Lung (tissue), 12 donors: ENCODE data around the gene ZDHHC21. TPM values are rescaled to one million over a fixed set of nuclear protein-coding genes. Genes with fewer than 3 reads are reported as not detected.

ENCODE experiments used
- ATAC-seq: fragments of 200-7000 bp; cut with Tn5 transposase; one replicate; pipeline ENCODE4 v1.9.1; 2020; ENCODE audit warnings: moderate number of reproducible peaks; ENCODE audit not compliant: insufficient read depth, low FRiP score
- DNase-seq, 3 donors: peaks; one replicate each; pipeline ENCODE4 v3.0.0-alpha.2; 2013 to 2017
- H3K27ac ChIP-seq, 2 donors: one replicate each; pipeline ENCODE4 v1.5.1; 2013; ENCODE audit warnings: mild to moderate bottlenecking in 2 of 2, moderate library complexity in 2 of 2, control low read depth in 1 of 2, inconsistent platforms in 1 of 2, low read depth in 1 of 2, low read length in 1 of 2
- H3K27me3 ChIP-seq, 3 donors: one replicate each; pipeline ENCODE4 v1.5.1; 2013; ENCODE audit warnings: low read length in 2 of 3; ENCODE audit not compliant: control insufficient read depth in 3 of 3, insufficient read depth in 3 of 3
- H3K36me3 ChIP-seq, 4 donors: one replicate each; pipeline ENCODE4 v1.5.1; 2013; ENCODE audit warnings: low read length in 4 of 4, mild to moderate bottlenecking in 1 of 4, moderate library complexity in 1 of 4; ENCODE audit not compliant: control insufficient read depth in 4 of 4, insufficient read depth in 4 of 4
- H3K4me1 ChIP-seq, 5 donors: one replicate each; pipeline ENCODE4 v1.5.1; 2013; ENCODE audit warnings: low read length in 5 of 5, mild to moderate bottlenecking in 2 of 5, moderate library complexity in 1 of 5; ENCODE audit not compliant: control insufficient read depth in 5 of 5, insufficient read depth in 5 of 5
- H3K4me3 ChIP-seq: one replicate; pipeline ENCODE4 v1.5.1; 2013; ENCODE audit warnings: mild to moderate bottlenecking, control low read depth, moderate library complexity
- H3K9ac ChIP-seq, 2 donors: one replicate each; pipeline ENCODE4 v1.5.1; 2013; ENCODE audit warnings: low read length in 2 of 2, control low read depth in 1 of 2; ENCODE audit not compliant: insufficient read depth in 1 of 2
- H3K9me3 ChIP-seq, 4 donors: one replicate each; pipeline ENCODE4 v1.5.1; 2013; ENCODE audit warnings: low read length in 3 of 4, mild to moderate bottlenecking in 1 of 4, moderate library complexity in 1 of 4; ENCODE audit not compliant: control insufficient read depth in 4 of 4, insufficient read depth in 3 of 4
- WGBS, 2 donors: extraction: QIAGEN DNeasy Blood & Tissue Kit; methylation state at CpG; one replicate each; pipeline ENCODE4 v1.1.7; 2013; 5-methylcytosine and 5-hydroxymethylcytosine counted together
- polyA plus RNA-seq, 2 donors: library from polyadenylated mRNA; stranded (reverse); fragments of 200-250 nt; gene quantifications; one replicate each; pipeline ENCODE4 v1.2.1, GENCODE V29; 2013
- total RNA-seq, 2 donors: library from RNA; depleted of rRNA in 1 of 2; stranded (reverse); fragments of >200 nt in 1 of 2; gene quantifications; one replicate each; pipeline ENCODE4 v1.2.1, GENCODE V29; 2014 to 2021
- TF ChIP-seq, protein P1 (sequence below): IDR thresholded peaks from 2 replicates; pipeline ENCODE4 v1.5.1; 2012; ENCODE audit warnings: mild to moderate bottlenecking; ENCODE audit errors: control extremely low read depth, extremely low read depth
- donor health status: control.
- donor health status: control.
- donor health status: Bipolar disorder and iron deficiency.
- donor health status: healthy.
- donor health status: DM: yes; HTN: yes; CAD: no.

Gene ZDHHC21
- total and polyA plus RNA-seq, 4 donors: 4.3 to 54.7 (median 15.2) TPM

DNA sequence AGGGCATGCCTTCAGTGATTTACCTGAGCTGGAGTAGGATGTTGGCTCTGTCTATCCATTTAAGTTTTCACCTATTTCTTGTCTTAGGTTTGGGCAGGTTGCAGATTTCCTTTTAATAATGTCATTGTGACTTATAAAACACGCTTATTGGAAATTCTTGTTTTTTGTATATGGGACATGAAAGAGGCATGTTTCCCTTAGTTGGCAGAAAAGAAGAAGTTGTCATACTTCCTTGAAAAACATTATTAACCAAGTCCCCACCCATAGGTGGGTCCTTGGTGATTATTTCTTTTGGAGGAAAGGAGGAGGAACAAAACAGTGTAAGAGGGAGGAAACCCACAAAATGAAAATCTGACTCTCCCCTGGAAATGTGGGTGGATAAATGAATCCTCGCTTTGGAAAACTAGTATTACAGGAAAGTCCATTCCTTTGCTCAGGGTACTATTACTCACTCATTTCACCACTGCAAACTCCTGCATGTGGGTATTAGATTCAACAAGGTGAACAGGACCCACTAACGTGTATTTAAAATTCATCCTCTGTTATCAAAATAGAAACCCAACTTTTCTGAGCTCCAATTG lies 20.0 kb upstream of the ZDHHC21 start:
- H3K4me1 ChIP-seq: no peaks in the 10 kb centered on the region
- no peaks in the 10 kb centered on the region for H3K36me3 ChIP-seq
- H3K9me3 ChIP-seq: peaks cover 0 to 4% (median 0%) of the 10 kb centered on the region in 4 donors
- no peak overlapping the region for H3K27ac ChIP-seq
- H3K4me3 ChIP-seq: no peak overlapping the region
- no peak overlapping the region for H3K9ac ChIP-seq
- WGBS, 2 donors: 84 to 88% methylated on average over 3 of the region's 3 CpGs
- ATAC-seq: no peak
- no peaks in the 10 kb centered on the region for H3K27me3 ChIP-seq
- TF ChIP-seq, protein P1, sequence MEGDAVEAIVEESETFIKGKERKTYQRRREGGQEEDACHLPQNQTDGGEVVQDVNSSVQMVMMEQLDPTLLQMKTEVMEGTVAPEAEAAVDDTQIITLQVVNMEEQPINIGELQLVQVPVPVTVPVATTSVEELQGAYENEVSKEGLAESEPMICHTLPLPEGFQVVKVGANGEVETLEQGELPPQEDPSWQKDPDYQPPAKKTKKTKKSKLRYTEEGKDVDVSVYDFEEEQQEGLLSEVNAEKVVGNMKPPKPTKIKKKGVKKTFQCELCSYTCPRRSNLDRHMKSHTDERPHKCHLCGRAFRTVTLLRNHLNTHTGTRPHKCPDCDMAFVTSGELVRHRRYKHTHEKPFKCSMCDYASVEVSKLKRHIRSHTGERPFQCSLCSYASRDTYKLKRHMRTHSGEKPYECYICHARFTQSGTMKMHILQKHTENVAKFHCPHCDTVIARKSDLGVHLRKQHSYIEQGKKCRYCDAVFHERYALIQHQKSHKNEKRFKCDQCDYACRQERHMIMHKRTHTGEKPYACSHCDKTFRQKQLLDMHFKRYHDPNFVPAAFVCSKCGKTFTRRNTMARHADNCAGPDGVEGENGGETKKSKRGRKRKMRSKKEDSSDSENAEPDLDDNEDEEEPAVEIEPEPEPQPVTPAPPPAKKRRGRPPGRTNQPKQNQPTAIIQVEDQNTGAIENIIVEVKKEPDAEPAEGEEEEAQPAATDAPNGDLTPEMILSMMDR: no peak
- DNase-seq: no peak

- H3K27me3 ChIP-seq: no peaks in the 10 kb centered on the region
- DNase-seq (no peak), ATAC-seq (no peak)
- no peak overlapping the region for H3K9ac ChIP-seq
- TF ChIP-seq, protein P1: no peak
- H3K36me3 ChIP-seq: no peaks in the 10 kb centered on the region
- H3K9me3 ChIP-seq: peaks cover 0 to 6% (median 0%) of the 10 kb centered on the region in 4 donors
- no peaks in the 10 kb centered on the region for H3K4me1 ChIP-seq
- H3K27ac ChIP-seq: no peak overlapping the region
- H3K4me3 ChIP-seq: no peak overlapping the region
Observed at GRCh38 chr9:14710804-14711203, 17.6 kb upstream of the ZDHHC21 start.

DNA sequence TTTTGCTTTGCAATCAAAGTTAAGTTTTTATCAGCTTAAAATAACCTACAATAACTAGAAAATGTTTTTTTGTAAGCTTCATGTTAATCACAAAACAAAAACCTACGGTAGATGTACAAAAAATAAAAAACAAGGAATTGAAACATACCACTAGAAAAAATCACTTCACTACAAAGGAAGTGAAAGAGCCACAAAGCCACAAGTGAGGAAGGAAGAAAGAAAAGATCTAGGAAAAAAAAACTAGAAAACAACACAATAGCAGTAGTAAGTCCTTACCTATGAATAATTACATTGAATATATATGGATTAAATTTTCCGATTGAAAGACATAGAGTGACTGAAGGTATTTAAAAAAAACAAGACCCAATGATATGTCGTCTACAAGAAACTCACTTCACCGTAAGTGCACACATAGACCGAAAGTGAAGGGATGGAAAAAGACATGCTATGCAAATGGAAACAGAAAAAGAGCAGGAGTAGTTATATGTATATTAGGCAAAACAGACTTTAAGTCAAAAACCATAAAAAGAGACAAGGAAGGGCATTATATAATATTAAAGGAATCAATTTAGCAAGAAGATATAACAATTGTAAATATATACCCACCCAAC lies 13.4 kb upstream of the ZDHHC21 start:
- WGBS, 2 donors: 88 to 90% methylated on average over 5 of the region's 5 CpGs
- DNase-seq (no peak), ATAC-seq (no peak)
- H3K9ac ChIP-seq: no peak overlapping the region
- peaks cover 0 to 8% (median 3%) of the 10 kb centered on the region in 4 donors for H3K9me3 ChIP-seq
- H3K4me1 ChIP-seq: no peaks in the 10 kb centered on the region
- TF ChIP-seq, protein P1: no peak
- H3K4me3 ChIP-seq: no peak overlapping the region
- H3K27me3 ChIP-seq: no peaks in the 10 kb centered on the region
- no peak overlapping the region for H3K27ac ChIP-seq
- H3K36me3 ChIP-seq: no peaks in the 10 kb centered on the region
